GM21447 (cell line): ENCODE measurements around the gene PTPRC.

Source experiments
- ATAC-seq: cut with Tn5 transposase; IDR thresholded peaks from one replicate; pipeline ENCODE4 v1.9.1; 2021; ENCODE audit not compliant: unreplicated experiment

Gene PTPRC

GRCh38 chr1:198806861-198807260 is 168.0 kb downstream of the PTPRC start:
- no peak for ATAC-seq
